Stimulated activated CD4-positive, alpha-beta T cell treated with anti-CD3 and anti-CD28 coated beads, TNF-alpha, amount 100 ng/mL, for 4 hours (primary cell): ENCODE data around the gene HOXD3.

Source experiments
- DNase-seq, 3 experiments: peaks; one replicate each; pipeline ENCODE4 v3.0.0-alpha.2; 2020; ENCODE audit warnings: low read depth in 3 of 3

HOXD3 gene

GRCh38 chr2:176156807-176157498 is at the start of gene HOXD3:
Gene HOXD3 (plus strand): TSS chr2:176157307. CDS start chr2:176169115, 11,808 bp downstream.
- no peak for DNase-seq

DNA sequence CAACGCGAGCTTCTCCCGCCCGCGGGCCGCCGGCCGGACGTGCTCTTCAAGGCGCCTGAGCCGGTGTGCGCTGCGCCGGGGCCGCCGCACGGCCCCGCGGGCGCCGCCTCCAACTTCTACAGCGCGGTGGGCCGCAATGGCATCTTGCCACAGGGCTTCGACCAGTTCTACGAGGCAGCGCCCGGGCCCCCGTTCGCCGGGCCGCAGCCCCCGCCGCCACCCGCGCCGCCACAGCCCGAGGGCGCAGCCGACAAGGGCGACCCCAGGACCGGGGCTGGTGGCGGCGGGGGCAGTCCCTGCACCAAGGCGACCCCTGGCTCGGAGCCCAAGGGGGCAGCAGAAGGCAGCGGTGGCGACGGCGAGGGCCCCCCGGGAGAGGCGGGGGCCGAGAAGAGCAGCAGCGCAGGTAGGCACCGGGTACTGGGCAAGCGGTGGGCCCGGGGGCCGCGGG is 49.4 kb upstream of the HOXD3 start:
- DNase-seq, result no peak

DNA sequence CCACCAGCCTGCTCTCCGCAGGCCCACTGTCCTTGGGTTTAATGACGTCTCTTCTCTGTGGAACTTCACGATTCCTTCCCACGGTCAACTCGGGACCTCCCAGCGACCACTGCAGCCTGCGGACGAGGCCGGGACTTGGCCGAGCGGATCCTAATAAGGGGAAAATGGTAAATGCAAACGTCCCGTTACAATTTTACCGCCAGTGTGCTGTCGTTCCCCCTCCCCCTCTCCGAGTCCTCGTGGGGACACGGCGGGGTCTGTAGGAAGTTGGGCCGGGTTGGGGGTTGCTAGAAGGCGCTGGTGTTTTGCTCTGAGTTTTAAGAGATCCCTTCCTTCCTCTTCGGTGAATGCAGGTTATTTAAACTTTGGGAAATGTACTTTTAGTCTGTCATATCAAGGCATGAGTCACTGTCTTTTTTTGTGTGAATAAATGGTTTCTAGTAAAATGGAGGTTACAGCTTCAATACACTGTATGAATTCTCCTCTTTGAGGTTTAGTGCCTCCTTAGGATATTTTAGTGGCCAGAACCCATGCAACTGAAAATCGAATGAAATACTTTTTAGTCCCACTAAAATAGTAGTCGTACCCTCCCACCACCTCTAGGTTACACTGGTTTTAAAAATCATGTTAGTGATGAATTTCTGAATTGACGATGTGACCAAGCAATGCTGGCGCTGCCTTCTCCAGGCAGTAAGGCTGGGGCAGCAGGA is 47.8 kb upstream of the HOXD3 start:
- no peak for DNase-seq

DNA sequence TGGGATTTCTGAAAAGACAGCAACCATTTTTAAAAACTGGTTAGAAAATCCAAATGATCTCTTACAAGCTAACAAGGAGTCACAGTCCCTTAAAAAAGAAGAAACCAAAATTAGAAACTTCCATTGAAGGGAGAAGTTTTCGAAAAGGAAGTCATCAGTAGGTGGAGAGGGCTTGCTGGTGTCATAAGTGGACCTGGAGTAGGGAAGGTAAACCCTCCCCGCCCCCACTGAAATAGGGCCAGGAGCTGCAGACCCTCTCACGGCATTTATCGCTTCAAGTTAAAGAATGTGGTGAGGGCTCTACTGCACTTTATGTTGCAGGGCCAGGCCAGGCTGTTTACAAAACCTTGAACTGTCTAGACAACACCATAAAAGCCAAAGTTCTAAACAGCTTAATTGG is 47.2 kb upstream of the HOXD3 start:
- no peak for DNase-seq

GRCh38 chr2:176110415-176111308 is 46.4 kb upstream of the HOXD3 start:
- no peak for DNase-seq

GRCh38 chr2:176111309-176111663 is 45.8 kb upstream of the HOXD3 start:
- no peak for DNase-seq

GRCh38 chr2:176111846-176112374 is 45.2 kb upstream of the HOXD3 start:
- DNase-seq, result no peak

DNA sequence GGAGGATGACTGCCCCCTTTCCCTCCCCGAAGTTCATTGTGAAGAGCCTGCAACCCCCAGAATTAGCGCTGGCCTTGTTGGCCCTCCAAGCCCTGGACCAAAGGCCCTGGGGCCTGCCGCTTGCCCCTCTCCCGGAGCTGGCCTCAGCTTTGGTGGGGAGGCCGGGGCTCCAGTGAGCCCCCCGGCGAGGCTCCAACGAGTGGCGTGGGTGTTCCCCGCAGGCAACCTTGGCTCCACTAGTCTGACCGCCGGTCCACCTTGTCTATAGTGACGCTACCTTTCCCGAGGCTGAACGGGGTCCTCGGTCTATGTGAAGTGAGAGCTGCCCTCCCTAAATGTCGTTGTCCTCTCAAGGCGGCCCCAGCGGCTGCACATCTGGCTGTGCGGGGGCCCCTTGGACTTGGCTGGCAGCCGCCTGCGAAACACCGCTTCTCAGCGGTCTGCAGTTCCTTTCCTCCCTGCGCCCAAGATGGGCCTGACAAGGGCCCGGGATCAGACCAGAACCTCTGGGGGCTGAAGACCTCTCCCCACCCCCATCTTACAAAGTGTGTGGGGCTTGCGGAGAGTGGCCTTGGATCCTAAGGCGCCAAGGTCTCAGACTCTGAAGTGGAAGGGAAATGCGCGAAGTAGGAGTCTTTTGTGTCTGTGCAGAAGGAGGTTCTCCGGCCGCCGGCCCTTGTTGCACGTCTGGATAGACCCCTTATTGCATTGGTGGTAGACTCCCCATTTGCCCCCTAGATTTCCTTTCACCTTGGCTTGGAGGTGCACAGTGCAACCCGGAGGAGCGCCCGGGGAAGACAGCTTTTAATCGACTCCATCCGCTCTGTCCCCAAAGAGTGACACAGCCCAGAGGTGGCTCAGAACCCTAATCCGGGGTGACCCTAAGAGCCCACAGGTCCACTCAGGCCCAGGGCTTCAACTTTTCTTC is 44.5 kb upstream of the HOXD3 start:
- no peak for DNase-seq

GRCh38 chr2:176114120-176114929 is 42.8 kb upstream of the HOXD3 start:
- DNase-seq, result no peak

- no peak for DNase-seq
These were observed 42.0 kb upstream of the HOXD3 start for GRCh38 chr2:176114930-176115625.

GRCh38 chr2:176115883-176116813 is 41.0 kb upstream of the HOXD3 start, which contains the start of gene HOXD10:
Gene HOXD10 (plus strand): TSS chr2:176116778. CDS start chr2:176116834, 56 bp downstream.
- DNase-seq, result no peak

DNA sequence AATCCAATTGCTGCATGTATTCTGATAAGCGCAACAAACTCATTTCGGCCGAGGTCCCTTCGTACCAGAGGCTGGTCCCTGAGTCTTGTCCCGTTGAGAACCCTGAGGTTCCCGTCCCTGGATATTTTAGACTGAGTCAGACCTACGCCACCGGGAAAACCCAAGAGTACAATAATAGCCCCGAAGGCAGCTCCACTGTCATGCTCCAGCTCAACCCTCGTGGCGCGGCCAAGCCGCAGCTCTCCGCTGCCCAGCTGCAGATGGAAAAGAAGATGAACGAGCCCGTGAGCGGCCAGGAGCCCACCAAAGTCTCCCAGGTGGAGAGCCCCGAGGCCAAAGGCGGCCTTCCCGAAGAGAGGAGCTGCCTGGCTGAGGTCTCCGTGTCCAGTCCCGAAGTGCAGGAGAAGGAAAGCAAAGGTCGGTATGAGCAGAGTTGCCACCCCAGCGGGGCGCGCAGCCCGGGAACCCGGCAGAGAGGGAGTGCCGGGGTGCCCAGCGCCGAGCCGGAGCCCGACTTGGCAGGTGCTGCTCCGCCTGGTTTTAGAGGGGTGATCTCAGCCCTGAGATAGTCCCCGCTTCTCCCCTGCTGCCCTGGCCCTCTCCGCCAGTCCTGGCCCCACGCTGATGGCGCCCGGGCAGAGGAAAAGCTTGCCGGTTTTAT is 39.8 kb upstream of the HOXD3 start:
- DNase-seq, result no peak

- DNase-seq, result no peak
These were observed 39.2 kb upstream of the HOXD3 start for GRCh38 chr2:176117823-176118371.

DNA sequence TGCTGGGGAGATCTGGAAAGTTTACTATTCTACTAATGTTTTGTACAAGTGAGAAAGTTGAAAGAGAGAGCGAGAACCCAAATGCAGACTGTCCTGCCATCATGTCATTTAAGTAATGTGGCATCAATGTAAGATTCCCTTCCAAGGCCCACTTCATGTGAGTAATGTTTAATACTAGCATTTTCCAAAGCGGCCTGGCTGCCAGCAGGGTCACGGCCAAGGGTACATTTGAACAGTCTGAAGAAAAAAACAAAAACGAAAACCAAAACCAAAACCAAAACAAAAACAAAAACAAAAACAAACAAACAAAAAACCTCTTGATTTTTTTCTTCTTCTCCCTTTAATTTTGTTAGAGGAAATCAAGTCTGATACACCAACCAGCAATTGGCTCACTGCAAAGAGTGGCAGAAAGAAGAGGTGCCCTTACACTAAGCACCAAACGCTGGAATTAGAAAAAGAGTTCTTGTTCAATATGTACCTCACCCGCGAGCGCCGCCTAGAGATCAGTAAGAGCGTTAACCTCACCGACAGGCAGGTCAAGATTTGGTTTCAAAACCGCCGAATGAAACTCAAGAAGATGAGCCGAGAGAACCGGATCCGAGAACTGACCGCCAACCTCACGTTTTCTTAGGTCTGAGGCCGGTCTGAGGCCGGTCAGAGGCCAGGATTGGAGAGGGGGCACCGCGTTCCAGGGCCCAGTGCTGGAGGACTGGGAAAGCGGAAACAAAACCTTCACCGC is 38.3 kb upstream of the HOXD3 start:
- no peak for DNase-seq

- no peak for DNase-seq
These were observed 36.5 kb upstream of the HOXD3 start for GRCh38 chr2:176120364-176121189.
